HG02973 (cell line): ENCODE measurements around the gene CORO7.

ENCODE experiments used
- ATAC-seq: cut with Tn5 transposase; IDR thresholded peaks from one replicate; pipeline ENCODE4 v1.9.1; 2021; ENCODE audit warnings: moderate library complexity; ENCODE audit not compliant: unreplicated experiment

CORO7 gene

DNA sequence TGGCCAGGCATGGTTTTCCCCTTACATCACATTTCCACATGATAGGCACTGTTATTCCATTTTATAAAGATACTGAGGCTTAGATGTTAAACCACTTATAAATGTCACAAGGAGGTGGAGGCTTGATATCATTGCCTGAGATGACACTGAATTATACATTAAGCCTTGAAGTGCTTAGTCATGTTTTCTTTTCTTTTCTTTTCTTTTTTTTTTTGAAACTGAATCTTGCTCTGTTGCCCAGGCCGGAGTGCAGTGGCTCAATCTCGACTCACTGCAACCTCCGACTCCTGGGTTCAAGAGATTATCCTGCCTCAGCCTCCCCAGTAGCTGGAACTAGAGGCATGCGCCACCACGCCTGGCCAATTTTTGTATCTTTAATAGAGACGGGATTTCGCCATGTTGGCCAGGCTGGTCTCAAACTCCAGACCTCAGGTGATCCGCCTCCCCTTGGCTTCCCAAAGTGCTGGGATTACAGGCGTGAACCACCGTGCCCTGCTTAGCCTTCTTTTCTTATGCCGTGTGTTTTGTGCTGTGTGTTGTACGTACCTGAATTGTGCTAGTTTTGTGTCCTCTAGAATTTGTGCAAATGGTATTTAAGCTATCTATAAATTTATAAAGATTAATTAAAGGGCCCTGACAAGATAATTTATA, 10.5 kb upstream of the CORO7 start:
- no peak for ATAC-seq

DNA sequence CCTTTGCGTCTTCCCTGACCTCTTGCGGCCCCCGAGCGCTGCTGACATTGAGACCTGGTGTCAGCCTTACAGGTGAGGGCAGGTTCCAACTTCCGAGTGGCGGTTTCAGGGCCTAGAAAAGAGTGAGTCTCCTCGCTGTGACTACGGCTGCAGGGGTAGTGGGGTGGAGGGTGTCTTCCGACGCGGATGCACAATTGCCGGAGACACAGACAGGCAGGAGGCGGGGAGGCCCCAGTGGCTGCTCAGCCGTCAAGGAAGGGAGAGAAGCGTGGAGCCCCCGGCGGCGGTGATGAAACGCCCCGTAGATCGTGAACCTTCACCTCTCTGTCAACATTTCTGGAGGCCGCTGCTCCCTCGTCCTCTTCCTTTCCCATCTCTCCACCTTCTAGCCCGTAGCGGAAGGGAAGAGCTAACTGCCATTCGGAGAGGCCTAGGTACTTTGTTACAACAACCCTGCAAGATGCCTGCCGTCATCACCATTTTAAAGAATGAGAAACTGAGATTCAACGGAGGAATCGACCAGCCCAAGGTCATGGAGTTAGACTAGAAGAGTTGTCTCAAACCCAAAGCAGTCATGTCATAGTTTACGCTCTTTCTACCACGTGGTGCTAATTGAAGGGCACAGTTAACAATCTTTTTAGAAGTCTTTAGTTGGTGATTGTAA, 9.8 kb upstream of the CORO7 start:
- ATAC-seq, result peak; percentile 28

DNA sequence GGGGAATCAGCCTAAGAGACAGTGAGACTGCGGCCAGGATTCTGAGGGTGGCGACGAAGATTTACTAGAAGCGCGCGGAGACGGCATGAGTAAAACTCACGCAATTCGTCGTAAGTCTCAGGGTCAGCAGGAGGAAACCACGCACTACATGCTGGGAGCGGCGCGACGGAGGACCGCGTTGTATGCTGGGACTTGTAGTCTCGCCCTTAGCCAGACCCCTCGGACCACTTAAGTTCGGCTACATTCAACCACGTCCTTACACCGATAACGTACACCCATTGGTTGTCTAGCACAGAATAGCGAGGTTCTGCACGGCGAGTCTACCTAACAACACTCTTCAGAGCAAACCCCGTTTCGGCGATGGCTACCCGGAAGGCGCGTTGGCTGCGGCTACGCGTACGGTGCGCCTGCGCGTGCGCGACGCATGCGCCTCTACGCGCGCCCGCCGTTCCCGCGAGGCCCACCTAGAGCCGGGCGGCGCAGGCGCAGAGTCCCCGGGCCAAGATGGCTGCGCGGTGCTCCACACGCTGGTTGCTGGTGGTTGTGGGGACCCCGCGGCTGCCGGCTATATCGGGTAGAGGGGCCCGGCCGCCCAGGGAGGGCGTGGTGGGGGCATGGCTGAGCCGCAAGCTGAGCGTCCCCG, 9.1 kb upstream of the CORO7 start, which contains the start of gene DNAJA3:
TSS of gene DNAJA3 (plus strand) at position 491 of the 643 bp plus-strand sequence. CDS start at position 505, 14 bp downstream.
- ATAC-seq, result peak; percentile 78

DNA sequence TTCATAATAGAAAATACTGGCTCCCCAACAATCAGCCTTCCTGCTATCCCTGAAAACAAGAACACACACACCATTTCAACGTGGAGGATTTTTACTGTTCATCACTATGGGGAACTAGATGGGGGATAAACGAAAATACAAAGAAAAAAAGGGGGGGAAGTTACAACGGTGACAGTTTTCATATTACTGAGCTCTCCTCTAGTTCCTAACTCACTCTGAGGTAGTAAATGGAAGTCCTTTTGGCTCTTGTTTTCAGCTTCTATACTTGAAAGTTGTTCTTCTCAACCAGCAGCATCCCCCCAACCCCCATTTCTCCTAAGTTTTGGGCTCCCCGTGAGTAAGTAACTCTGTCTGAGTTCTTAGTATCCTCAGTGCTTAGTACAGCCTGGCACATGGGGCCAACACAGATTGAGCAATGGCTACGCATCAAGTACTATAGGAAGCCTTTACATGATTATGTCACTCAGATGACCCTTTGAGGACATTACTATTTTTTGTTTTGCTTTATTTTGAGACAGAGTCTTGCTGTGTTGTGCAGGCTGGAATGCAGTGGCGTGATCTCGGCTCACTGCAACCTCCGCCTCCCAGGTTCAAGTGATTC, 4.2 kb upstream of the CORO7 start:
- ATAC-seq, result no peak

DNA sequence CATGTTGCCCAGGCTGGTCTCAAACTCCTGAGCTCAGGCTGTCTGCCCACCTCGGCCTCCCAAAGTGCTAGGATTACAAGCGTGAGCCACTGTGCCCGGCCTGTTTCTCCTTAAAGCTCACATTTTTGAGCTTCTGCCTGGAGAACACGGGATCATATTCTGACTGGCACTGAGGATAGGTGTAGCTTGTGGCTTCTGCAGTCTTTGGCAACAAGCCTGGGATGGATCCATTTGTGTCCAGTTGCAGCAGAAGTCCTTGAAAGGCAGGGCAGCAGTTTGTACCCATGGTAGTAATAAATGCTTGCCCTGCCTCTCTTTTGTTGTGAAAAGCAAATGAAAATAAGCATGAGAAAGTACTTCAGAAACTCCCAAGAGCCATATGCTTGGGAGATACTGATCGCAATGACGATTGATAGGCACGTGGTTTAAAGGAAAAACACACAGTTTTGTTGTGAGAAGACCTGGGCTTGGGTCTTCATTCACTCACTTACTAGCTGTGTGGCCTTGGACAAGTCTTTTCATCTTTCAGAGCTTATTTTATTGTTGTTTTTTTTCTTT, 3.1 kb upstream of the CORO7 start:
- ATAC-seq, result no peak

DNA sequence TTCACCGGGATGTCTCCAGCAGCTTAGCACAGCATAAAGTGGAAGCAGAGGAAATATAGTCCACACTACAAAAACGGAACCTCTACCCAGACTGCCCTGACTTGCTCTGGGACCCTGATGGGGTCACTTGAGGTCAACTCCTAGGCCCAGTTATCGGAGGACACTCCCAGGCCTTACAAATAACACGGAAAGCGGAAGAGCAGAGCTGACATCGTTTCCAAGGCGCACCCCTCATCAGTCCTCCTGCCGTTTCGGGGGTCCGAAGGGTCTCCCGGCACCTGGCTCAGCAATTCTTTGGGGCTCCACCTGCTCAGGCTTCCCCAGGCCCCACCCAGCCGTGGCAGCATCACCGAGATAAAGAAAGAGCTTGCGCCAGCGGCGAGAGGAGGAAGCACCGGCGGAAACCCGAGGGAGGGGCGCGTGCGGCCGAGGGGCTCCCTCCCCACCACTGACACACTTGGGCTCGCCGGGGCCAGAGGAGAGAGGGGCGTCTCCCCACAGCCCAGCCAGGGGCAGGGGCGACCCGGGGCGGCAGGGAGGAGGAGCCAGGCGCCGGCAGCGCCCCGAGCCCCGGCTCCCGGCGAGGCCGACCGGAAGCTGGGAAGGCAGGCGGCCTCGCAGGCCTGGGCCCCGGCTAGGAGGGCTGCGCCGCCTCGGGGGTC, 727 bp downstream of the CORO7 start:
- ATAC-seq, result no peak

DNA sequence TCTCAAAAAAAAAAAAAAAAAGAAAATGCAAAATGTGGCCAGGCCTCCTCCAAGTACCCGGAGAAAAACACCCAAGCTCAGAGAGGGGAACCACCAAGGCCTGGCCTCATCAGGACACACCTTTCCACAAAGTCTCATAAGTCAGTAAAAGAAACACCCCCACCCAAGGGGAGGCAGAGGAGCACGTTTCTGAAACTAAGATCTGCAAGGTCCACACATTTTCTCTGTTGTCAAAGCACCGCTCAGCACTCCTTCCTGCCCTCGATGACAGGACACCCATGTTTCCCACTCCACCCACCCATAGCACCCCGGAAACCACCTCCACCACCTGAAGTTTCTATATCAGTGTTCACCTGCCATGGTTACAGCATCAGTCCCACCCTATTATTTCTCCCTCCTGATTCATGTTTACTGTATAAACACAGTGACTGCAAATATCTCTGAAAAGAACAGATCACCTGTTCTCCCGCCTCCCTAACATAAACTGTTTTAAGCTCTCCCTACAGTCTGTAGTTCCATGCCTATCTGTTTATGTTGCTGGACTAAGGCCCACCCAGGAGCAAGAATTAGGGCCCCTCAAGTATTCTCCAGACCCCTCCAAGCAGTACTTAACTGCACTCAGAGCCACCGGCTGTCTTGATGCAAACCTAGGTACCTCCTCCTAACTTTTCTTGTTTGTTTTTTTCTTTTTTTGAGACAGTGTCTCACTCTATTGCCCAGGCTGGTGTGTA, 2.0 kb downstream of the CORO7 start:
- ATAC-seq, result peak; percentile 59

DNA sequence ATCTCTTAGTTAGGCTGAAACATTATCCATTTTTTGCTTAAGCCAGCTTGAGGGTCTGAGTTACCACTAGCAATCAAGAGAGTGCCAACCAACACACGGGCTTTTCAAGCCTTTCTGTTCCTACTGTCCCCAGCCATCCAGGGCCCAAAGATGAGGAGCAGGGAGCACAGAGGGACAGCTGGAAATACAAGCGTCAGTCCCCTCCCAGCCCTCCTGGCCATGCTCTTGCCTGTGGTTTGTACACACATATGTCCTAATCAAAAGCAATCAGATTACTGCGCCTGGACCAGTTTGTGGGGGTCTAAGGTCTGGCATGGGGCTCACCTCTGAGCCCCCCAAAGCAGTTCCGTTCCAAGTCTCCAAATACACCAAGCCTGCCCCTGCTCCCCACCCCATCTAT, 3.5 kb downstream of the CORO7 start:
- ATAC-seq, result no peak

DNA sequence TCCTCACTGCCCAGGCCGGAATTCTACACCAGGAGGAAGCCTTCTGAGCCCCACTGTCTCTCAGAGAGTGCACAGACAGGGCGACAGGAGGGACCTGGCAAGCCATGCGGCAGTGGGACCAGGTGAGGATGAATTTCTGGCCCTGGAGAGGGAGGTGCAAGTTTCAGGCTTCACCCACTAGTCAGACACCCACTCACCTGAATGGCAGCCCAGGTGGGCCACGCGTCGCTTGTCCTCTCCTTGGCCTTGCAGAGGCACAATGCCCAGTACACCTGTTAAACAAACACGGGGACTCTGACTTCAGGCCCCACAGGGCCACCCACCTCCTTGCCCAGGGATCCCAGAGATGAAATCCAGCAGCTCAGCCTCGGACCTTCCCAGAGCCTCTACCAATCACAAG, 4.2 kb downstream of the CORO7 start:
- no peak for ATAC-seq

DNA sequence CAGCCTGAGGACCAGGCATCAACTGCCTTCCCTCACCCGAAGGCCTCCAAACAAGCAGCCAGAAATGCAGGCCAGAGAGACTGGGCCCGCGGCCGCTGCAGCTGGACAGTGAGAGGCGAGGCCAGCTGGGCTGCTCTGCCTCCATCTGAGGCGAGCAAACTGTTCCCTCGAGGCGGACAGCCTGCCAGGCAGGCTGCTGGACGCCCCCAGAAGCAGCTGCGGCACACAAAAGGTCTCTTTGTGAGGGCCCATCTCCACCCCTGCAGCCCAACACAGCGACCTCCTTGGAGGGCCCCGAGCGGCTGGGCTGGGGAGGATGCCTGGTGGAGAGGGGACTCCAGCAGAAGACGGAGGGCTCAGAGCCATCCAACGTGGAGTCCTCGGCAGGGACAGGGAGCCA, 4.7 kb downstream of the CORO7 start:
- ATAC-seq, result no peak

DNA sequence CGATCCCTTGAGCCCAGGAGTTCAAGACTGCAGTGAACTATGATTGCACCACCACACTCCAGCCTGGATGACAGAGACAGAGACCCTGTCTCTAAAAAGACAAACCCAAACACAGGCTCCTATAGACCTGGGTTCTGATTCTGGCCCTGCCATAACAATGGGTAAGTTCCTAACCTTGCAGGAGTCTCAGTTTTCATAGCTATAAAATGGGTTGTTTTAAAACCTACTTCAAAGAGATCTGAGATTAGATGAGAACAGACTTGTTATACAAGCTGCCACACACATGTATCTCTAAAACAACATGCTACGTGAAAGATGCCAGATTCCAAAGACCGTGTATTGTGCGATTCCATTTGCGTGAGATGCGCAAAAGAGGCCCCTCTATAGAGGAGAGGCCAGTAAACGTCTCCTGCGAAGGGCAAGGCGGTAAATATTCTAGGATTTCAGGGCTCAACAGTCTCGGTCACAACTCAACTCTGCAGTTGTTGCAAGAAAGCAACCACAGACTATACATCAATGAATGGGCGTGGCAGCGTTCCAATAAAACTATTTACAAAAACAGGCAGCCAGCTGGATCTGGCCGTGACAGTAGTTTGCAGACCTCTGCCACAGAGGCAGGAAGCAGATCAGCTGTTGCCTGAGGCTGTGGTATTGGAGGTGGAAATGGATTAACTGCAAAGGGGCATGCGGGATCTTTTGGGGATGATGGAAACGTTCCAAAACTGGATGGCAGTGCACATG, 5.9 kb downstream of the CORO7 start:
- no peak for ATAC-seq

DNA sequence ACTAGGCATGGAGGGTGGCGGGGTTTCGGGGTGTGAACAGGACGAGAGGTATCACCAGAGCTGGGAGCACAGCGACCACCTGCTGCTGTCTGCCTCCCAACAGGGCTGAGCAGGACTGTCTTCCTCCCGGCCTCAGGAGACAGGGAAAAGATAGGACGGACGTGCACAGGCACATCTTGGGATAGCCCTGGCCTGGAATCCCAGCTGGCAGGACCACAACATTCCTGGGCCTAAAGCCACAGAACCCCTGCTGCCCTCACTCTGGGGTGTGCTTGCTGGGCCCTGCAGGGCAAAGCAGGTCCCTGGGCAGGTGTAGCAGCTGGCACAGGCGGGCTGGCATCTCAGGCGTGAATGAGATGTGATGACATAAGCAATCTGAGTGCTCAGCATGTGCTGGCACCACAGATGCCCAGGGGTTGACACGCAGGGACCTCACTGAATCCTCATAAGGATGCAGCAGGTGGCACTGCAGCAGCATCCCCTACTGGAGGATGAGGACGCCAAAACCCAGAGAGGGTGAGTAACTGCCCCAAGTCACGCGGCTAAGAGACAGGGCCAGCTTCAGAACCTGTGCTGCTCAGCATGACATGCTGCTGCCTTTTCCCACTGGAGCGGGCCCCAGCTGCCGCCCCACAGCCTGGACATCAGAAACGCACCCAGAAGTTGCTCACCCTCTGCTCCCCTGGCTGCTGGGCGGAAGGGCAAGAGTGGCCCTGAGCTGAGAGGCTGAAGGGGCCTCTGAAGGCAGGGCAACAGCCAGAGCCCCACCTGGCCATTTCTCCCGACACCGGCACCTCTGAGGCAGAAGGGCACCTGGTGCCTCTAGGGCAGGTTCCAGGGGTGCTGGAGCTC, 7.1 kb downstream of the CORO7 start:
- ATAC-seq, result no peak

DNA sequence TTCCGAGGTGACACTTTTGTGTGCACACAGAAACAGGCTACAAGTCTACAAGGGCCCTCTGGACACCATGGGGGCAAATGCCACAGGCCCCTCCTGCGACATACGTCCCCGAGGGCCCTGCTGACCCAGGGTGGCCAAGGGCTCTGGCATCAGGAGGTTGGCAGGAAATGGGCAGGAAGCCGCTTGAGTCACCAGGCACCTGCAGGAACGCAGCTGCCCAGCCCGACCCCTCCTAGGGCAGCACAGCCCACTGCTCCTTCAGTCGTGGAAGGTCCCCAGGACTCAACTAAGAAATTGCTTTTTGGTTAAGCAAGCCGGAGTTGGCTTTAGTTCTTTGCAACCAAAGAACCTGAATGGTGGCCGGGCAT, 8.1 kb downstream of the CORO7 start:
- no peak for ATAC-seq

DNA sequence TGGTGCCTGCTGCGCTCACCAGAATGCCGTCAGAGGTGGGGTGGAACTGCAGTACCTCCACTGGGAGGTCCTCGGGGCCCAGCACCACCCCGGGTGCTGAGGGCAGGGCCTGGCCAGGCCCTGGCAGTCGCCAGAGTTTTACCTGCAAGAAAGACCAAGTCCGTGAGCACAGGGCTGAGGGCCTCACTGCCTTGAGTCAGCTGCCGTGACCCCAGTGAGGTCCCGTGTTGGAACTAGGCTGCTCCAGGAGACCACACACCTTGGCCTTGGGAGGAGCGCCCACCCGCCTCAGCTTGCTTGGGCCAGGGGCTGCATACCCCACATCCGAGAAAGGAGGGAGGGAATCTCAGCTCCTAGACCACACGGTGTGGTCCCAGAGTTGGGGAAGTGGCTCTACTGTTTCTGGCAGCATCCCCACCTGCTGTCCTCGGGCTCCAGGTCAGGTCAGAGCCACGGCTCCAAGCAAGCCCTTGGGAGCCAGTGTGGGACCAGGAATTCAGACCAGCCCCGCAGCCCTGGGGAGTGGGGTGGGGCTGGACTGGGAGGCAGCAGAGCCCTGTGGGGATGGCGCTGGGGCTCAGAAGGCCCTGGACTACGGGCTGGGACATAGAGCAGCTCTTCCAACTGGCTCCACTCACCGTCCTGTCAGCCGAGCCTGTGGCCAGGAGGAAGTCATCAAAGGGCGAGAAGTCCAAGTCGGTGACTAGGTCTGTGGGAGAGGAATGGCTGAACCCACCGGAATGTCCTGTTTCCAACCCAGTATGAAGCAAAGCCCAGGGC, 8.7 kb downstream of the CORO7 start:
- ATAC-seq, result no peak

DNA sequence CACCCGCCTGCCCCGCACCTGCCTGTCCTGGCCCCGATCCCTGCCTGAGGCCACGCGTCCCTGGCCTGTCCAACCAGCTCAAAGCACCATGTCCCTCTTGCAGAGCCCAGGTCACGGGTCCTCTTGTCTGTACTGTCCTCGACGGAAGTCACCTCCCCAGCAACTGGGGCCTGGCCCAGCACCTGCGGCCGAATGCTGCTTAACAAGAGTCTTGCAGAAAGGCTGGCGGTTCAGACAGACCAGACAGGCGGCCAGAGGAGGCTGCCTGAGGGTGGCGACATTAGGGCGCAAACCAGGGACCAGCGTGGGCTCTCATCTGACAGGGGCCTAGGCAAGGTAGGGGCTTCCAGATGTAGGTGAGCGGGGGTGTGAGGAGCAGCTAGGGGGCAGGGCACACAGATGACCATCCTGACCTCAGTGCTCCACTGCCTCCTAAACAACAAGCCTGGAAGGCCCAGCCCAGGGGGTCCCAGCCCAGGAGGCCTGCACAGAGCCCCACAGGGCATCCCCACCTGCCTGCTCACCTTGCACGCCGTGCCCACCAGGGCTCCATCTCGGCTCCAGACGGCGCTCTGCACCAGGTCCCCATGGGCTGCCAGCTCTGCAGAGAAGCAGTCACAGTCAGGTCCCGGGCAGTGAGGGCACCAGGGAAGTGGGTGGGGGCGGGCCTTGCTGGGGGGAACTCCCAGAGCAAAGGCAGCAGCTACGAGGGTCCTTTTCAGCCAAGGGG, 11.3 kb downstream of the CORO7 start:
- no peak for ATAC-seq

DNA sequence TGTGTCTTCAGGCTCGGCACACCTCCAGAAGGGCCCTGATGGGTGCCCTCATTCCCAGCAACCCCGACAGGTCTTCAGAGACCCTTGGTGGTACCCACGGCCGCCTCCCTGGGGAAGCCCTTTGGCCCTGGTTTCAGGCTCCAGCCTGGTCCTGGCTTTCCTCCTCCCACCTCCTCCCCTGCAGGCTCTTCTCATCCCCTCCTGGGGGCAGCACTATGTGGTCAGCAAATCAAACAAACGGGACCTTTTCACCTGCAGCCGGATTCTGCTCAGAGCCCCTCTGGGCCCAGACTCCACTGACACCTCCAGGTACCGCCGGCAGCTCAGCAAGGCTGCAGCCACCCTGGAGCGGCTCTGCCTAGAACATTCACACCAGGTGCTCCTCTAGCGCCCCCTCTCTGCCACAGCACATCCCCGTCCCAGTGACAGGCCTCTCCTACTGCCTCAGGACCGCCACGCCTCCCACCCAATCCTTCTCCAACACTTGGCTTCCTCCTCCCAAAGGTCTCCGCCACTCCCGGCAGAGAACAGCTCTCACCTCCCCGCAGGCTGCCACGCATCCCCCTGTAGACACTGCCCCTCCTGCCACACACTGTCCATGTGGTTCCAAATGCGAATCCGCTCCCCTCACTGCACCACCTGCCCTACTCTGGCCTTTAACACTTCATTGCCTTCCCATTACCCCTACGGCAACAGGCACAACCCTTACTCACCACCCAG, 12.0 kb downstream of the CORO7 start:
- no peak for ATAC-seq
